Neuronal stem cell (in vitro differentiated cells): ENCODE results near the gene NFKB1.

ENCODE experiments used
- DNase-seq: peaks from one replicate; pipeline ENCODE4 v3.0.0-alpha.2; 2013; ENCODE audit warnings: low spot score
- H2AFZ ChIP-seq: one replicate; pipeline ENCODE4 v1.6.1; 2013; ENCODE audit warnings: mild to moderate bottlenecking, low read length, inconsistent platforms
- H2AK5ac ChIP-seq: 2 replicates; pipeline ENCODE4 v1.6.1; 2013; ENCODE audit warnings: low read depth, mild to moderate bottlenecking, inconsistent platforms, low read length, moderate library complexity, mixed read lengths
- H2BK120ac ChIP-seq: 2 replicates; pipeline ENCODE4 v1.6.1; 2013; ENCODE audit warnings: low read depth, mild to moderate bottlenecking, inconsistent platforms, low read length, moderate library complexity, mixed read lengths
- H2BK12ac ChIP-seq: one replicate; pipeline ENCODE4 v1.6.1; 2013; ENCODE audit warnings: low read length, inconsistent platforms
- H2BK15ac ChIP-seq: 2 replicates; pipeline ENCODE4 v1.6.1; 2013; ENCODE audit warnings: mild to moderate bottlenecking, low read length, inconsistent platforms, mixed read lengths
- H2BK5ac ChIP-seq: one replicate; pipeline ENCODE4 v1.6.1; 2013; ENCODE audit warnings: inconsistent platforms, mild to moderate bottlenecking, low read length, moderate library complexity
- H3K14ac ChIP-seq: one replicate; pipeline ENCODE4 v1.6.1; 2013; ENCODE audit warnings: low read length, inconsistent platforms
- H3K18ac ChIP-seq: 2 replicates; pipeline ENCODE4 v1.6.1; 2013; ENCODE audit warnings: low read length, inconsistent platforms
- H3K23ac ChIP-seq: 2 replicates; pipeline ENCODE4 v1.6.1; 2013; ENCODE audit warnings: low read depth, mild to moderate bottlenecking, mixed read lengths, low read length, inconsistent platforms; ENCODE audit not compliant: poor library complexity
- H3K27ac ChIP-seq: replicated peaks from 3 replicates; pipeline ENCODE4 v1.5.1; 2013; ENCODE audit warnings: low read length, inconsistent platforms
- H3K27me3 ChIP-seq, 3 experiments: 2 replicates each; pipeline ENCODE4 v1.6.1; 2013; ENCODE audit warnings: low read length in 3 of 3, mild to moderate bottlenecking in 2 of 3, inconsistent platforms in 1 of 3, low read depth in 1 of 3, mixed read lengths in 1 of 3, moderate library complexity in 1 of 3; ENCODE audit not compliant: control insufficient read depth in 3 of 3, insufficient read depth in 3 of 3
- H3K36me3 ChIP-seq, 2 donors: replicated peaks in 1 of 2; 2 replicates each; pipeline ENCODE4 v1.6.1; 2013; ENCODE audit warnings: low read length in 2 of 2; ENCODE audit not compliant: control insufficient read depth in 2 of 2, insufficient read depth in 2 of 2
- H3K4ac ChIP-seq: 2 replicates; pipeline ENCODE4 v1.6.1; 2013; ENCODE audit warnings: inconsistent platforms, mild to moderate bottlenecking, low read length, moderate library complexity
- H3K4me1 ChIP-seq, 2 donors: 1 replicate in 1 of 2; 2 replicates in 1 of 2; pipeline ENCODE4 v1.6.1; 2013; ENCODE audit warnings: low read length in 2 of 2, low read depth in 1 of 2; ENCODE audit not compliant: control insufficient read depth in 2 of 2, insufficient read depth in 1 of 2
- H3K4me2 ChIP-seq: one replicate; pipeline ENCODE4 v1.6.1; 2013; ENCODE audit warnings: mild to moderate bottlenecking, low read length, inconsistent platforms; ENCODE audit not compliant: insufficient read depth, poor library complexity, severe bottlenecking
- H3K4me3 ChIP-seq, 2 donors: 2 replicates each; pipeline ENCODE4 v1.5.1; 2013; ENCODE audit warnings: low read length in 2 of 2, mild to moderate bottlenecking in 2 of 2, inconsistent platforms in 1 of 2, moderate library complexity in 1 of 2
- H3K79me1 ChIP-seq: one replicate; pipeline ENCODE4 v1.6.1; 2013; ENCODE audit warnings: low read depth, mild to moderate bottlenecking, inconsistent platforms, low read length, moderate library complexity
- H3K9ac ChIP-seq: one replicate; pipeline ENCODE4 v1.6.1; 2013; ENCODE audit warnings: mild to moderate bottlenecking, low read depth, low read length, inconsistent platforms; ENCODE audit not compliant: poor library complexity
- H3K9me3 ChIP-seq, 2 donors: replicated peaks in 1 of 2; 2 replicates each; pipeline versions ENCODE3 to v1.6.1; 2013; ENCODE audit warnings: low read length in 2 of 2, mild to moderate bottlenecking in 2 of 2, inconsistent platforms in 1 of 2, low read depth in 1 of 2, mixed read lengths in 1 of 2, moderate library complexity in 1 of 2; ENCODE audit not compliant: control insufficient read depth in 2 of 2, insufficient read depth in 1 of 2
- H4K8ac ChIP-seq: one replicate; pipeline ENCODE4 v1.6.1; 2013; ENCODE audit warnings: low read depth, mild to moderate bottlenecking, inconsistent platforms, low read length, moderate library complexity
- H4K91ac ChIP-seq: one replicate; pipeline ENCODE4 v1.6.1; 2013; ENCODE audit warnings: low read length, low read depth, mild to moderate bottlenecking, inconsistent platforms; ENCODE audit not compliant: poor library complexity
- WGBS, 2 donors: extraction: QIAGEN DNeasy Blood & Tissue Kit; methylation state at CpG; one replicate each; pipeline ENCODE4 v1.1.7; 2013; ENCODE audit warnings: missing lambda C conversion rate in 2 of 2, mixed read lengths in 1 of 2; ENCODE audit not compliant: insufficient read length in 2 of 2, insufficient replicate concordance in 1 of 2; ENCODE audit errors: extremely low coverage in 2 of 2; 5-methylcytosine and 5-hydroxymethylcytosine counted together

NFKB1 gene

DNA sequence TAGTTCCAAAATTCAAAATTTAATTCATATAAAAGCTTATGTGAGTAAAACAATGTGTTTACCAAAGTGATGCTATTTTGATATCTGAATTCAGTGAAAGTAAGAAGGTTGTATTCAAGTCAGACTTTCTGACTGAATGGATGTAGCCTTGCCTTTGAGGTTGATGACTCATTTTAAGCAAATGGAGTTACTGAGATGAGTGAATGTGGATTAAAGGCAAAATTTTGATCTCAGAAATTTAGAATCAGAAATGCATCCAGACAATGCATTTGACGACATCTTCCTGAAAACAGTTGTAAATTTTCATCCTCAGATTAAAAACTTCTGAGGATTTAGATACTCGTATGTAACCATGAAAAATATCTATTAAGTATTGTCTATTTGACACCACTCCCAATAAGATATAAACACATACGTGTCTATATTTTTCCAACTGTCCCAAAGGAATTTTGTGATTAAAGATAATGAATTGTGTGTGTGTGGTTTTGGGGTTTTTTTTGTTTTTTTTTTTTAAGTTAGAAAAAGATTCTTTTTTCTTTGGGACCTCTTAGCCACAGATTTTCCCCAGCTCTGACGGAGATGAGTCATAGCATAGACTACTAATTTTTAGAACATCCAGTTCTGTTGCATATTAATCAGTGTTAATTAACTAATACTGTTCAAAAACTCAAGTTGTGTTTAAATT lies 34.4 kb downstream of the NFKB1 start:
- Histone ChIP-seq H3K23ac (no peak overlapping the region), H3K79me1 (no peaks in the 10 kb centered on the region), H2BK5ac (no peak overlapping the region), H3K27ac (no peak overlapping the region), H3K36me3 (no peaks in the 10 kb centered on the region), H2AK5ac (no peak overlapping the region), H2BK15ac (no peak overlapping the region), H3K27me3 (no peaks in the 10 kb centered on the region), H4K91ac (no peak overlapping the region), H3K4ac (no peak overlapping the region), H3K4me1 (no peaks in the 10 kb centered on the region), H2AFZ (no peak overlapping the region), H2BK12ac (no peak overlapping the region), H3K18ac (no peak overlapping the region), H3K4me3 (no peak overlapping the region), H3K9me3 (no peaks in the 10 kb centered on the region), H3K14ac (no peak overlapping the region), H2BK120ac (no peak overlapping the region), H3K9ac (no peak overlapping the region), H4K8ac (no peak overlapping the region), H3K4me2 (no peak overlapping the region)
- no CpG with 5 or more reads among the region's 4 CpGs for WGBS, 2 donors
- DNase-seq = no peak

DNA sequence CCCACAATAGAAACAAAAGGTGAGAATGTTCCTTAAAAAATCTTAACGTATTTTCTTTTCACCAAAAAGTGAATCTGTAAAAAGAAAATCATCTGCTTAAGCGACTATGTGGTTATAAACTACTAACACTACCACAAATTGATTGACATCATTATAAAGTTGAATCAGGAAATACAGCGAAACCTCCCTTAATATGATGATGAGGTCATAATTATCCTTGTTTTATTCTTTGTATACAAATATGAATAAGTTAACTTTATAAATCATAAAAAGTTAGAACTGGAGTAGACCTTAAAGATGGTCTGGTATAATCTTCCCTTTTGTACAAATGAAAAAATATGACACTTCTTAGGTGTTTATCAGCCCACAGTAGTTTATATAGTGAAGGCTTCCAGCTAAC lies 35.6 kb downstream of the NFKB1 start:
- H2BK15ac ChIP-seq = no peak overlapping the region
- H4K91ac ChIP-seq = no peak overlapping the region
- H3K4me3 ChIP-seq = no peak overlapping the region
- no peak overlapping the region for H3K4me2 ChIP-seq
- no peak overlapping the region for H4K8ac ChIP-seq
- H3K27ac ChIP-seq = no peak overlapping the region
- H3K4me1 ChIP-seq = no peaks in the 10 kb centered on the region
- H3K36me3 ChIP-seq = no peaks in the 10 kb centered on the region
- no peak overlapping the region for H3K23ac ChIP-seq
- H3K27me3 ChIP-seq = no peaks in the 10 kb centered on the region
- H3K79me1 ChIP-seq = no peaks in the 10 kb centered on the region
- H3K18ac ChIP-seq = no peak overlapping the region
- no peak overlapping the region for H2BK5ac ChIP-seq
- H2BK120ac ChIP-seq = no peak overlapping the region
- H3K9me3 ChIP-seq = no peaks in the 10 kb centered on the region
- DNase-seq = no peak
- no peak overlapping the region for H3K4ac ChIP-seq
- H2AK5ac ChIP-seq = no peak overlapping the region
- no peak overlapping the region for H2AFZ ChIP-seq
- no peak overlapping the region for H3K9ac ChIP-seq
- no peak overlapping the region for H2BK12ac ChIP-seq
- WGBS, 2 donors = no CpG with 5 or more reads among the region's 3 CpGs
- no peak overlapping the region for H3K14ac ChIP-seq

DNA sequence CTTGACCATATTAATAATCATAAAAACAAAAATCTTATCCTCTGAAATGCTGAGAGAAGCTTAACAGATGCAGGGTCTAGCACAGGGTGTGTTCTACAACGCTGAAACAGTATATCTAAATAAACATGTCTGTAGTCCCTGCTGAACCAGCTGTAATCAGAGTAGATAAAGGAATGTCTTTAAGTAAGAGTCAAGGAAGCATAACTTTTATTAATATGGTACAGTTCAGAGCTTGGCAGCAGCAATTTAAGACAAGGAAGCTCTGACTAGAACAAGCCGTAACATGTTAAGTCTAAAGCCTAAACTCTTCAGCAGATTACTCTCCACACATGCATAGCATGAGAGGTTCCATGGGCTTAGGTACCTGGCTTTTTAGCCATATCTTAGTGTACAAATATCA lies 36.1 kb downstream of the NFKB1 start:
- WGBS, 2 donors = no CpG with 5 or more reads among the region's 2 CpGs
- no peak overlapping the region for H3K18ac ChIP-seq
- H3K4me2 ChIP-seq = no peak overlapping the region
- H3K4me3 ChIP-seq = no peak overlapping the region
- no peak overlapping the region for H3K14ac ChIP-seq
- H2BK15ac ChIP-seq = no peak overlapping the region
- no peak overlapping the region for H3K9ac ChIP-seq
- H3K27ac ChIP-seq = no peak overlapping the region
- H2BK120ac ChIP-seq = no peak overlapping the region
- no peaks in the 10 kb centered on the region for H3K4me1 ChIP-seq
- H3K9me3 ChIP-seq = no peaks in the 10 kb centered on the region
- DNase-seq = no peak
- no peaks in the 10 kb centered on the region for H3K27me3 ChIP-seq
- H3K36me3 ChIP-seq = no peaks in the 10 kb centered on the region
- H3K79me1 ChIP-seq = no peaks in the 10 kb centered on the region
- no peak overlapping the region for H2AK5ac ChIP-seq
- H3K4ac ChIP-seq = no peak overlapping the region
- no peak overlapping the region for H4K91ac ChIP-seq
- H2BK12ac ChIP-seq = no peak overlapping the region
- no peak overlapping the region for H2BK5ac ChIP-seq
- no peak overlapping the region for H4K8ac ChIP-seq
- H2AFZ ChIP-seq = no peak overlapping the region
- H3K23ac ChIP-seq = no peak overlapping the region

DNA sequence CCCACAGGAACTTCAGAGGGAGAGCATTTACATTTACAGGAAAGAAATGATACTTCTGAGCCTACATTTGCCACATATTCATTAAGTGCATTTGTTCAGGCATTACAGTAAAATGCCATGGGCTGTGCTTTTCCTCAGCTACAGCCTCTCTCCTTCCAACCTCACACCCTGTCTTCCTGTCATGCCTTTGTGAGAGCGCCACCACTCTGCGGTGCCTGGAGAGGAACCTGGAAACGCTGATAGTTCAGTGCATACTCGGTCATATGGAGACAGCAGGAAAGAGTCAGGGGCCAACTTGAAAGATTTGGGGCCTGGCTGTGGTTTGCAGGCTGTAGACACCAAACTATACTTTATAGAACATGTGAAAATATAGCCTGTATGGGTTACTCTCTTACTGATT lies 40.5 kb downstream of the NFKB1 start:
- Histone ChIP-seq H2BK120ac (no peak overlapping the region), H3K27ac (no peak overlapping the region)

More for the DNA sequence above, 40.5 kb downstream of the NFKB1 start:
- Histone ChIP-seq H2BK15ac (no peak overlapping the region), H3K9ac (no peak overlapping the region), H4K91ac (no peak overlapping the region), H2AFZ (no peak overlapping the region), H3K4me3 (no peak overlapping the region), H3K27me3 (no peaks in the 10 kb centered on the region), H3K14ac (no peak overlapping the region), H3K4ac (no peak overlapping the region), H3K36me3 (no peaks in the 10 kb centered on the region), H2BK12ac (no peak overlapping the region), H3K23ac (no peak overlapping the region), H3K4me1 (no peaks in the 10 kb centered on the region), H3K9me3 (no peaks in the 10 kb centered on the region), H3K79me1 (no peaks in the 10 kb centered on the region), H4K8ac (no peak overlapping the region), H3K4me2 (no peak overlapping the region), H3K18ac (no peak overlapping the region), H2AK5ac (no peak overlapping the region), H2BK5ac (no peak overlapping the region)
- WGBS, 2 donors = no CpG with 5 or more reads among the region's 4 CpGs
- DNase-seq = no peak
